Spinal cord (tissue), 10 donors: ENCODE results near the gene RTTN. TPM values are rescaled to one million over a fixed set of nuclear protein-coding genes. Genes with fewer than 3 reads are reported as not detected.
A peak's percentile ranks its signal among the peaks of the same experiment; 100 is the strongest.

Experiments used
- DNase-seq, 6 donors: peaks; one replicate each; pipeline versions ENCODE4 v3.0.0 to v3.0.0-alpha.2; 2013 to 2015; ENCODE audit warnings: low spot score in 6 of 6, low read depth in 4 of 6
- H3K27ac ChIP-seq: one replicate; pipeline ENCODE4 v1.5.1; 2013; ENCODE audit warnings: low read depth, low read length, control low read depth
- H3K27me3 ChIP-seq: one replicate; pipeline ENCODE4 v1.6.1; 2013; ENCODE audit warnings: low read length; ENCODE audit not compliant: control insufficient read depth, insufficient read depth
- H3K36me3 ChIP-seq: one replicate; pipeline ENCODE4 v1.6.1; 2013; ENCODE audit warnings: low read length; ENCODE audit not compliant: control insufficient read depth, insufficient read depth
- H3K4me1 ChIP-seq: one replicate; pipeline ENCODE4 v1.6.1; 2013; ENCODE audit warnings: low read length; ENCODE audit not compliant: control insufficient read depth, insufficient read depth
- H3K4me3 ChIP-seq: one replicate; pipeline ENCODE4 v1.5.1; 2013; ENCODE audit warnings: low read depth, low read length, control low read depth
- H3K9me3 ChIP-seq: one replicate; pipeline ENCODE4 v1.6.1; 2013; ENCODE audit warnings: low read length; ENCODE audit not compliant: control insufficient read depth, insufficient read depth
- WGBS: methylation state at CpG from one replicate; pipeline ENCODE4 v1.1.5; 2013; ENCODE audit warnings: missing lambda C conversion rate; ENCODE audit not compliant: insufficient coverage; 5-methylcytosine and 5-hydroxymethylcytosine counted together
- polyA plus RNA-seq, 2 donors: library from polyadenylated mRNA; unstranded; fragments of 120-200 nt; gene quantifications; one replicate each; pipeline ENCODE4 v1.2.1, GENCODE V29; 2013; ENCODE audit not compliant: insufficient read length in 2 of 2
- total RNA-seq, 2 donors: library from RNA; depleted of rRNA in 1 of 2; stranded (reverse); fragments of 120-200 nt in 1 of 2; fragments of >200 nt in 1 of 2; gene quantifications; one replicate each; pipeline versions ENCODE4 v1.2.3 to v1.2.4, GENCODE V29; 2013 to 2014
- donor health status: healthy.

The RTTN gene
- total and polyA plus RNA-seq, 4 donors = 14.0 to 46.0 (median 18.1) TPM

GRCh38 chr18:70182548-70182947 is 22.9 kb downstream of the RTTN start:
- no peak overlapping the region for H3K27ac ChIP-seq
- no peaks in the 10 kb centered on the region for H3K27me3 ChIP-seq

GRCh38 chr18:70181725-70182124 is 23.8 kb downstream of the RTTN start:
- Histone ChIP-seq H3K4me1 (no peaks in the 10 kb centered on the region), H3K27ac (no peak overlapping the region), H3K36me3 (peaks cover 8% of the 10 kb centered on the region), H3K9me3 (no peaks in the 10 kb centered on the region), H3K27me3 (no peaks in the 10 kb centered on the region), H3K4me3 (no peak overlapping the region)
- no peak for DNase-seq

More at GRCh38 chr18:70182548-70182947, 22.9 kb downstream of the RTTN start:
- Histone ChIP-seq H3K4me1 (no peaks in the 10 kb centered on the region), H3K4me3 (no peak overlapping the region), H3K36me3 (peaks cover 8% of the 10 kb centered on the region), H3K9me3 (no peaks in the 10 kb centered on the region)
- DNase-seq = no peak

GRCh38 chr18:70181015-70181414 is 24.5 kb downstream of the RTTN start:
- peak in 1 of 6 donors; percentile 33 for DNase-seq
- H3K4me1 ChIP-seq = no peaks in the 10 kb centered on the region
- H3K4me3 ChIP-seq = no peak overlapping the region
- no CpG with 5 or more reads among the region's 1 CpG for WGBS
- H3K27ac ChIP-seq = no peak overlapping the region
- H3K9me3 ChIP-seq = no peaks in the 10 kb centered on the region
- peaks cover 4% of the 10 kb centered on the region for H3K36me3 ChIP-seq
- H3K27me3 ChIP-seq = no peaks in the 10 kb centered on the region

DNA sequence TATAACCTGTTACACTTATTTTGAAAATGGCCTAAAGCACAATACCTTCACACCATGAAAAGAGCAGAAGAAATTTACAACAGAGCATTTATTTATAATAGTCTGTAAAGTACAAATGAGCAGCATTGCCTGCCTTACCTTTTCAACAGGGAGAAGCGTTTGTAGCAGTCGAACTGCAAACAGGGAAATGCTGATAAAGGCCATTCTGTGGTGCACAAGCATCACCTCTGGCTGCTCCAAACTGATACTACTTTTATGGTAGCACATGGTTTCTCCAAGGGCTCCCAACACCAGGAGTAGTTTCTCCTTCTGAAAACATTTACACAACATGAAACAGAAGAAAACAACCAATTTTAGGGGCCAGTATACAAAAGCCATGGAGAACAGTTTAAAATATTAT is 28.9 kb downstream of the RTTN start:
- Histone ChIP-seq H3K4me1 (no peaks in the 10 kb centered on the region), H3K4me3 (no peak overlapping the region), H3K9me3 (no peaks in the 10 kb centered on the region), H3K27ac (no peak overlapping the region), H3K36me3 (no peaks in the 10 kb centered on the region), H3K27me3 (no peaks in the 10 kb centered on the region)
- DNase-seq = no peak
- 83% methylated on average over 2 of the region's 2 CpGs for WGBS

DNA sequence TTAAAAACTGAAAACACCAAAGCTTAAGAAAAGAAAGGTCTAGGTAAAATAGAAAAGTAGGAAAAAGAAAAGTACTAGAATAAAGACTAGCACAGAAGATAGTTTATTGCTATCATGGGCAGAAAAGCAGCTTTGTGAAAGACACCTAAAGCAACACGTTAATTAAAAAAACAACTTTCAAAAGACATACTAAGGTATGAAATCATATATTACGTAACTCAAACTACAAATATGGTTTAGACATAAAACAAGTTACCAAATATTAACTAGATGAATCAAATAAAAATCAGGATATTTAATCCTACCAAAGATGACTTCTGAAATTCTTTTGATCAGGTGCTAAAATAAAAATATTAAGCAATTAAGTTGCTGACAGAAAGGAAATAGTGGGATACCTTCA is 30.3 kb downstream of the RTTN start:
- Histone ChIP-seq H3K9me3 (no peaks in the 10 kb centered on the region), H3K36me3 (no peaks in the 10 kb centered on the region), H3K27ac (no peak overlapping the region), H3K27me3 (no peaks in the 10 kb centered on the region), H3K4me3 (no peak overlapping the region), H3K4me1 (no peaks in the 10 kb centered on the region)
- no CpG with 5 or more reads among the region's 2 CpGs for WGBS
- DNase-seq = no peak

GRCh38 chr18:70172225-70172624 is 33.3 kb downstream of the RTTN start:
- Histone ChIP-seq H3K4me1 (no peaks in the 10 kb centered on the region), H3K9me3 (no peaks in the 10 kb centered on the region)
- peak in 1 of 6 donors; percentile 43 for DNase-seq

DNA sequence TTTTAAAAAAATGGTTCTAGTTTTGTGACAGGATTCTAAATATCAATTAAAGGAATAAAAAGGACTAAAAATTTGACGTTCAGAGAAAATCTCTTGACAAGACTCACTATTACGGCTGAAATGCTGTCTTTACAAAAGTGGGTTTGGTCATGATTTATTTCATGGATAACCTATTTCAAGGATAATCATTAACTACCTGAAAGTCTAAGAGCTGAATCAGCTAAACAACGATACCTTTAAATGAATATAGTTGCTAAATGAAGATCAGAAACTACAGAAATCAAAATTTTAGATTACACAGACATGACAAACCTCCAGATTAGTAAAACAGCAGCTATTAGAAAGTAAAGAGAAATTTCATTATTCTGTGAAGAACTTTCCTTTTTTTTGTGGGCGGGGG is 35.7 kb downstream of the RTTN start:
- Histone ChIP-seq H3K27me3 (no peaks in the 10 kb centered on the region), H3K4me1 (no peaks in the 10 kb centered on the region), H3K9me3 (no peaks in the 10 kb centered on the region), H3K36me3 (no peaks in the 10 kb centered on the region), H3K27ac (no peak overlapping the region), H3K4me3 (no peak overlapping the region)
- WGBS = no CpG with 5 or more reads among the region's 4 CpGs
- DNase-seq = no peak

More at GRCh38 chr18:70172225-70172624, 33.3 kb downstream of the RTTN start:
- Histone ChIP-seq H3K36me3 (no peaks in the 10 kb centered on the region), H3K27me3 (no peaks in the 10 kb centered on the region), H3K27ac (no peak overlapping the region), H3K4me3 (no peak overlapping the region)

GRCh38 chr18:70166668-70167067 is 38.8 kb downstream of the RTTN start:
- H3K27ac ChIP-seq = no peak overlapping the region
- DNase-seq = peak in 1 of 6 donors; percentile 6
- H3K9me3 ChIP-seq = no peaks in the 10 kb centered on the region
- no peaks in the 10 kb centered on the region for H3K27me3 ChIP-seq
- H3K4me3 ChIP-seq = no peak overlapping the region
- no peaks in the 10 kb centered on the region for H3K4me1 ChIP-seq
- H3K36me3 ChIP-seq = no peaks in the 10 kb centered on the region
- no CpG with 5 or more reads among the region's 3 CpGs for WGBS

- Histone ChIP-seq H3K4me1 (no peaks in the 10 kb centered on the region), H3K27ac (no peak overlapping the region), H3K27me3 (no peaks in the 10 kb centered on the region), H3K9me3 (no peaks in the 10 kb centered on the region), H3K36me3 (no peaks in the 10 kb centered on the region), H3K4me3 (no peak overlapping the region)
- WGBS = 20% methylated on average over 1 of the region's 3 CpGs
- DNase-seq = no peak
Measured at GRCh38 chr18:70165936-70166335, 39.6 kb downstream of the RTTN start.

- Histone ChIP-seq H3K36me3 (peaks cover 6% of the 10 kb centered on the region), H3K4me3 (no peak overlapping the region), H3K27ac (no peak overlapping the region), H3K27me3 (no peaks in the 10 kb centered on the region), H3K9me3 (no peaks in the 10 kb centered on the region), H3K4me1 (no peaks in the 10 kb centered on the region)
- DNase-seq = no peak
- WGBS = no CpG with 5 or more reads among the region's 1 CpG
Measured at GRCh38 chr18:70160073-70160678, 45.3 kb downstream of the RTTN start.
